Measurements from ENCODE around the gene RYR1. TPM values are rescaled to one million over a fixed set of nuclear protein-coding genes. Genes with fewer than 3 reads are reported as not detected.

RYR1 gene
- total and polyA plus RNA-seq, 2 of the 13 experiments (the other 11 are each of a cell fraction or from before 2014, with no cell fraction given): 0.03 TPM; not detected in 1

- TF ChIP-seq KIAA2018 (CRISPR knock-in tag; IDR thresholded peaks at IDR 0.05; ENCODE audit: borderline replicate concordance): no peak
- peak; percentile 49; the same call in 1 of the 2 replicates for TF ChIP-seq RAD21 (CRISPR knock-in tag; IDR thresholded peaks at IDR 0.05)
- no peak for TF ChIP-seq ZNF672 (CRISPR knock-in tag; IDR thresholded peaks at IDR 0.05)
- no peak for TF ChIP-seq ATF2 (CRISPR knock-in tag; IDR thresholded peaks at IDR 0.05)
- TF ChIP-seq CSRNP2 (CRISPR knock-in tag; conservative IDR thresholded peaks at IDR 0.05; ENCODE audit: low read depth): no peak
- TF ChIP-seq HNRNPUL1 (IDR thresholded peaks at IDR 0.05; ENCODE audit: low read depth, low read length): no peak
- no peak for TF ChIP-seq ZNF24 (IDR thresholded peaks at IDR 0.05)
- no peak for TF ChIP-seq RORA (CRISPR knock-in tag; IDR thresholded peaks at IDR 0.05)
- TF ChIP-seq NCOA1 (CRISPR knock-in tag; IDR thresholded peaks at IDR 0.05): no peak
- TF ChIP-seq ZFP82 (CRISPR knock-in tag; IDR thresholded peaks at IDR 0.05; ENCODE audit: borderline replicate concordance): no peak
- TF ChIP-seq AGO2 (optimal IDR thresholded peaks at IDR 0.05; ENCODE audit: low read depth, low read length): peak; percentile 72
- TF ChIP-seq ERF (CRISPR knock-in tag; IDR thresholded peaks at IDR 0.05): peak; percentile 54; the same call in 1 of the 2 replicates
- TF ChIP-seq ZNF253 (CRISPR knock-in tag; IDR thresholded peaks at IDR 0.05; ENCODE audit: borderline replicate concordance): no peak
- no peak for TF ChIP-seq MXI1 (IDR thresholded peaks at IDR 0.05; ENCODE audit: borderline replicate concordance, low read depth, low read length)
- no peak for TF ChIP-seq RNF219 (CRISPR knock-in tag; IDR thresholded peaks at IDR 0.05)
- TF ChIP-seq KAT8 (CRISPR knock-in tag; IDR thresholded peaks at IDR 0.05): 0 out of 2 replicates have a peak, but pooled peaks have one; percentile 23
Observed at GRCh38 chr19:38634757-38635482, 201.4 kb downstream of the RYR1 start (continued).
